Dermis blood vessel endothelial cell (primary cell): ENCODE data around the gene MT3. TPM values are rescaled to one million over a fixed set of nuclear protein-coding genes. Genes with fewer than 3 reads are reported as not detected.

Experiments used
- DNase-seq: peaks from one replicate; pipeline ENCODE4 v3.0.0; 2010
- total RNA-seq: library from RNA; depleted of rRNA; stranded (reverse); fragments of >200 nt; gene quantifications from 2 replicates; pipeline ENCODE4 v1.2.3, GENCODE V29; 2014

Gene MT3
- total RNA-seq: not detected in 2 replicates

DNA sequence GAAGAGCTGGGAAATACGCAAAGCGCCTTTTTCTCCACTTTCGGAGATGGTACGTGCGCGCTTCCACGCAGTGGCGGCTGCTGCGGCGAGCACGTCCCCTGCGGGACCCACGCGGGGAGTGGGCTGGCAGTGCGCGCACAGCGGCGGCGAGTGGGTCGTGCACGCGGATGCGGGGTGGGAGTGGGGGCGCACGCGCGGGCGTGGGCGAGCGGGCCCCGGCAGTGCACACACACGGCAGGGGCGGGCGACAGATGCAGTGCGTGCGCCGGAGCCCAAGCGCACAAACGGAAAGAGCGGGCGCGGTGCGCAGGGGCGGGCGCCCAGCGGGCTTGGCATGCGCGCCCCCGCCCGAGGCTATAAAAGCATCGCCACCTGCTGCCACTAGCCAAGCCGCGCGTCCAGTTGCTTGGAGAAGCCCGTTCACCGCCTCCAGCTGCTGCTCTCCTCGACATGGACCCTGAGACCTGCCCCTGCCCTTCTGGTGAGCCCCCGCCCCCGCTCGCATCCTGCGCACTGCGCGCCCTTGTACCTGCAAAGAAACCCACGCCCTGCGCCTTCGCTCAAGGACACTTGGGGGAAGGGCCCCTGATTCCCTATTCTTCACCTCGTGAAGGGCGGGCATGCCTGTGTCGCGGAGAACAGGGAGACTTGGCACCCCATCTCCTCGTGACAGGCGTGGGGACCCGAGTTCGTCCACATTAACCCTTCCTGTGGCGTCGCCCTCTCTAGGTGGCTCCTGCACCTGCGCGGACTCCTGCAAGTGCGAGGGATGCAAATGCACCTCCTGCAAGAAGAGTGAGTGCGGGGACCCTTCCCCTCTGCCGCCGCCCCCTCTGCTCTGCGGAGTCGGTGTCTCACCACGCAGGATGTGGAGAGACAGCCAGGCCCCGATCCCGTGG, at the start of gene MT3:
Gene MT3, plus strand, starts transcription at position 388 of the 899 bp plus-strand sequence. Its CDS starts 63 bp downstream, at position 451.
- peak; percentile 48 for DNase-seq

DNA sequence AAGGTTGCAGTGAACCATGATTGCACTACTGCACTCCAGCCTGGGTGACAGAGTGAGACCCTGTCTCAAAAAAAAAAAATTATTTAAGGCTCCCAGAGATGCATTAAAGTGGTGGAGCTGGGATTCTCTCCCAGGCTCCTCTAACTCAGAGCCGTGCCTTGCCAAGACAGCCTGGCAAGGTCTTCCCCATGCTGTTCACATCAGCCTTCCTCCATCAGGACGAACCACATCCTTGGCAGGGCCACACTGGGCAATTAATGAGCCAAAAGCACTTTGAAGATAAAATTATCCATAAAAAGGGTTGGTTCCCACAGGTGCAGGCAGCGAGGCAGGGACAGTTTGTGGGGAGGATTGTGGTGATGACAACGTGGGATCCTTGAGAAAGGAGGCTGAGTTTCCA, 49.7 kb upstream of the MT3 start:
- DNase-seq: no peak

DNA sequence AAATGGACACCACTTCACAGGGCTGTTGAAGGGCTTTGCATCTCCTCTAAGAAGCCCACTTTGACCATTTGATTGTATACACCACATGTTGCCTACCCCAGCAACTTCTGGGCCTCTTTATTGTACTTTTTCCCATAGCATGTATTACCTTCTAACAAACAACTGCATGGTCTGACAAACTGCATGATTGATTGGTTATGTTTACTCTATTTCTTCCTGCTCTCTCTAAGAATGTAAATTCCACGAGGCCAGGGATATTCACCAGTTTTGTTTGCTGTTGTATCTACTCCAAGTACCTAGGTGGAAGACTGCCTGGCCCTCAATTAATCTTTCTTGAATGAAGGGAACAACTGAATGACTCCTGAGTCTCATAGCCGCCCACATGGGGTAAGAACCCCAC, 47.3 kb upstream of the MT3 start:
- DNase-seq: no peak

DNA sequence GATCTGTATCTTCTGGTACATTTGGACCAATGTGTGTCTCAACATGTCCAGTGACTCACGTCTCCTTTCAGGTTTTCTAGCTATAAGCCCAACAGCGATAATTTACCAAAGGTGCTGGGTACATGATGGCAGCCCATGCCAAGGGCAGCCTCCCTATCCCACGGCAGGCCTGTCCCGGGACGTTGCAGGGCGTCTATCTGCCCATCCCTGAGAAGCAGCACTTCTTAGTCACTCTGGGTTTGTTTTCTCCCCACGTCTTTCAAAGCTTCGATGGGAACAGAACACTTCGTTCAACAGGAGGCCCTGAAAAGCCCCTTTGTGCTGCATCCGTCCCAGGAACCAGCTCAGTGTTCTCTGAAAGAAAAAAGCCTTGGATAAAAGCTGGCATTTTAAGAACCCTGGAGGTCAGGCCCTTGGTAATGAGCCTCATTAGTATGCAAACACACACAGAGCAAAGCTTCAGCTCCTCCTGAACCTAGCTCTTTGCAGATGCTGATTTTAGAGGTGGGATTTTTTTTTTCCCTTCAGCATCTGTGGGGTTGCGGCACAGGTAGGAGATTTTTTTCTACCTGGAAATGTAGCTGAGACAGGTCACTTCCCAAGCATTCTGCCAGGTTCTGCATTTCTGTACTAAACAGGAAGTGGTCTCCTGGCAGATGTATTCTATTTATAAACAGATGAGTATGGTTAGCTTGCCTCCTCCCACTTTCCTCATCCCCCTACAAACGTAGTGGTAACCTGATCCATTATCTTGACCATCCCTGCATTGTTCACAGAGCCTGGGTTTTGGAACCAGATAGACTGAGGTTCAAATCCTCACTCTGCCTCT, 42.0 kb upstream of the MT3 start:
- peak; percentile 12 for DNase-seq

DNA sequence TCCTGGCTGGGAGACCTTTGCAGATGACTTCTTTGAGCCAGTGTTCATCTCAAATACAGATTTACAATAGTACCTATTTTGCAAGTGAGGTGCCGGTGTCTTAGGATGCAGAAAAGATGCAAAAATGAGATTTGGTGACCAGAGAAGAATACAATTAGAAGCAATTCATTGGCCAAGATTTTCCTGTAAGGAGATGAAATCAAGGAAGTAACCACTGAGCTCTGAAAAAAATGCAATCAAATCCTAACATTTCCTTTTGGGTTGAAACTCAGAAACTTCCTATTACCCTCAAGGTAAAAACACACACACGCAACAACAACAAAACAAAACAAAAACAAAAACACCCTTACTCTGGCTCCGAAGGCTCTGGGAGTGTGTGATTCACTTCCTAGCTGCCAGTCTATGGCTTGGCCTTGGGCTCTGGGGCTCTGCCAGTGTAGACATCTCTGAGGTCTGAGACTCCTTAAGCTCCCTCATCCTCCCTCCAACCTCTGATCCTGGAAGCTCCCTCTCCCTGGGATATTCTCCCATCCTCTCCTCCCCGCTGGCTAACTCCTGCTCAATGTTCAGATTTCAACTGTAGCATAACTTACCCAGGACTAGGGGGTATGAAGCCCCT, 41.3 kb upstream of the MT3 start:
- peak; percentile 9 for DNase-seq

DNA sequence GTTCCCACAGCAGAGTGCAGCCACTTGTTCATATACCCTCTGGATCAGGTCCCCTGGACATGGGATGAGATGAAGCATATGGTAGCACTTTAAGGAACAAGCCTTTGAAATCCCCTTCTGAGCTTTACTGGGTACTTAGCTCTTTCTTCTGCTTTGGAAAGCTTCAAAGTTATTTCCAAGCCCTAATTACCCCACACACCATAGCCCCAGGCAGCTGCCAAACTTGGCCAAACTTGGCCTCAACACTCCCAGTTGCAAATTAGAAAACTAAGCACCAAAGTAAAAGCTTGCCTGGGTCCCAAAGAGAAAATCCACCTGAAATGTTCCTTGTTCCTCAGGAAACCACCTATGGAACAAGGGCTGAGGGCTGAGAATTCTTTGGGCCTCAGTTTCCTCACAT, 40.2 kb upstream of the MT3 start:
- DNase-seq: no peak

DNA sequence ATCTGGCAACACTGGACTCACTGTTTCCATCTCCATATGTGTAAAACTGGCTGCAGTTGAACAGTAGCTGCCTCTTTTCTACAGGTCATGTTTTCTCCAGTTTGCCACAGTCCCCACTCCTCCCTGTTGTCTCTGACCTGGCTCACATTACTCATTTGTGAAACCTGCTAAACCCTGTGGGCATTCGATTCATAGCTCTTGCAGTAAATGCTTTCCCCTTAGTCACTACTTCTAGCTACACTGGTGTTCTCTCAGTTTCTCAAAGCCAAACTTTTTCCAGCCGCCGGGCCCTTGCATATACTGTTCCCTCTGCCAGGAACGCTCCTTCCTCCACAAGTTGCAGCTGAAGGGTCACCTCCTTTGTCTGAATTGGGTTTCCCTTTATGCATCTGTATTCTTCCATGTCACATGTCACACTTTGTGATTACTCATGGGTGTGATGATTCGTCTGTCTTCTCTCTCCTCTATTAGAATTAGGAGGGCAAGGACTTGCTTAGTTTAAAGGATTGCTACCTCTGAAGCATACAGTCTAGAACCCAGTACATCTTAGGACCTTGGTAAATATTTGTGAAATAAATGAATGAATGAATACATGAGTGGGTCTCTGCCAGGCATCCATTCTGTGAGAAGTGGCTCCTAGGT, 39.5 kb upstream of the MT3 start:
- DNase-seq: no peak

DNA sequence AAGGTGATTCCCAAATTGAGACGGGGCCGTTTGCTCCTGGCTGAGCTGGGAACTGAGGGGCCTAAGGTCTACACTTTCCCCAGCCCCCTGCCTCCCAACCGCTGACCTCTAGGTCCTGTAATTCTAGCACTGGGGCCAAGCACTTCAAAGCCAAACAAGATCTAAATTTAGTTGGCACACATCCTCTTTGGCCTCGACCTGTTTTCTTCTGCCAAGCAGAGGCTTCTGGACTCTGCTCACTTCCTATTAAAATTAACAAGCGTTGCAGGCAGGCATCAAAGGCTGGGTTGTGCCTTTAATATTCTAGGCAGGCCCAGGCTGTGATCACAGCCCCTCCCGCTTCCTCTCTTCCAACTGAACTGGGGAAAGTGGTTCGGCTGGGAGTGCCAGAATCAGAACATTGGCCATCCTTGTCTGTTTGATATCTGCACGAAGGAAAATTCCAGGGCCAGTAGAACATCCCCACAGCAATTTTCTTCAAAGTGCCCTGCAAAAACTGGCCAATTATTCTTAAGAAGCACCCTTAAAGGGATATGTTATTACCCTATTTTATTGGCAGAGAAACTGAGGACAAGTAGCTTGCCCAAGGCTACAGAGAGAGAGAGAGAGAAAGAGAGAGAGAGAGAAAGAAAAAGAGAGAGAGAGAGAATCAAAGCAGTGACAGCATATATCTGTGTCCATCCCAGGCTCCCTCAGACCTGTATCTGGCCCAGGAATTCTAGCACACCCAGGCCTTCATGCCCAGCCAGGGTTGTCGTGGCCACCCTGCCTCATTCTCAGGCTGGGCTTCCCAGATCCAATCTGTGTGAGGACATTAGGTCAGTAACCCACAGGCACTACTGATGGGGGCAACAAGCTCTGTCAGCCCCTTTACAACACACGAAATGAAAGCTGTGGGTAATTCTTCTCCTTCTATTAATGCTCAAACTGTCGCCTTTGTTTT, 37.3 kb upstream of the MT3 start:
- DNase-seq: peak; percentile 31

DNA sequence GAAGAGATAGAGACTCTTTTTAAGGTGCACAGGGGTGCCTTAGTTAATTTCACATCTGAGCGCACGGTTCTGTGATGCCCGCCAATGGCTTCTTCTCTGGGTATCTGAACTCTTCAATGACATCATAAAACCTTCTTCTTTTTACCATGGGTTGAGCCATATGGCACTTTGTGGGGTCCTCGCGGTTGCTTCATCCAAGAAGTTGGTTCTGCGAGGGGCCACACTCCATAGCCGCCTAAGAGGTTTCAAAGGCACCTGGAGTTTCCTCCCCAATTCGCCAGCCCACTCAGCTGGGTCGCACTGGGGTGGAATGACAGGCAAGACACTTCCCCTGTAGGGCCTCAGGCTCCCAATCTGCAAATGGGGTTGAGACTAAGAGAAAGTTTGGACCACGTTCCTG, 34.9 kb upstream of the MT3 start:
- no peak for DNase-seq

DNA sequence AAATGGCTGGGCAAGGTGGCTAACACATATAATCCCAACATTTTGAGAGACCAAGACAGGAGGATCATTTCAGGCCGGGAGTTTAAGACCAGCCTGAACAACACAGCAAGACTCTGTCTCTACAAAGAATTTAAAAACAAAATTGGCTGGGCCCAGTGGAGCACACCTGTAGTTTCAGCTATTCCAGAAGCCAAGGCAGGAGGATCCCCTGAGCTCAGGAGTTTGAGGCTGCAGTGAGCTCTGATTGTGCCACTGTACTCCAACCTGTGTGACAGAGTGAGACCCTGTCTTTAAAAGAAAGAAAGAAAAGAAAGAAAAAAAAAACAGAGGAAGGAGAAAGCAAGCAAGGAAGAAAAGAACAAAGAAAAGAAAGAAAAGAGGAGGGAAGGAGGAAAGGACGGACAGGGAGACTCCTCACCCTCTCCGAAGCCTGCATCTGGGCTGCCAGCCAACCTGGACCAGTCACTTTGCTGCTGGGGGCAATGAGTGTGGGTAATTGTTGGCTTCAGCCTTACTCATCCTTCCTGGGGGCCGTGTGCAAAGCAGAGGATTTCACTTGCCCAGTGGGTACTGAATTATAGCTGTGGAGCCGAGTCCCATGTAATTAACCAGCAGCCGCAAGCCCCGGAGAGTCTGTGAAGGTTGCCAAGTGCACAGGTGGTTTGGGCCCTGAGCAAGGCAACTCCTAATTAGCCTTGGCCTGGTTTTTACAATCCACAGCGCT, 31.1 kb upstream of the MT3 start:
- peak; percentile 20 for DNase-seq

DNA sequence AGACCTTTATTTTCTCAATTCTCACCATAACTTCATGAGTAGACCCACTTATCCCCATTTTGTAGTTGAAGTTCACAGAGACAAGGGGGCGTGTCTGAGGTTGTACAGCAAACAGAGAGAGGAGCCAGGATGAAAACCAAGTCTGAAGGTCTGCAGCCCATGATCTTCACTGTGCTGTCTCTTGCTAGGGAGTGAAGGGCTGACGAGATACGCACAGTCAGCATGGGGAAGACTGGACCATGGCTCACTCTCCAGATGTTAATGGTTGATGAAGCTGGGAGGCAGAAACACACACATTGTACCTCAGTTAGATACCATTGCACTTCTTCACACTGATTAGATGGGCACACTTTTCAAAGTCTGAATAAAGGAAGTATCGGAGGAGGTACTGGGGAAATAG, 30.2 kb upstream of the MT3 start:
- no peak for DNase-seq

DNA sequence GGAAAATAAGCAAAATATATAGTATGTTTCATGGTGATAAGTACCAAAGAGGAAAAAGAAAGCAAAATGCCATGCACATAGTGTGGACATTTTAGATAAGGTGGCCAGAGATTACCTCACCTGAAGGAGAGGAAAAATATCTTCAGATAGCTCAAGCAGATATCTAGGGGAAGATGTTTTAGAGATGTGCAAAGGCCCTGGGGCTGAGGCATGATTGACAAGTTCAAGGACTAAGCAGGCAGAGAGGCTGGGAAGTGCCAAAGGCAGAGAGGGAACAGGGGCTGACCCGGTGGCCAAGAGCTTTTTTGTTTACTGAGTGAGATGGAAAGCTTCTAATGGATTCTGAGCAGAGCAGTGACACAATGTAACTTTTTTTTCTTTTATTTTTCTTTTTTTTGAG, 28.9 kb upstream of the MT3 start:
- DNase-seq: no peak

DNA sequence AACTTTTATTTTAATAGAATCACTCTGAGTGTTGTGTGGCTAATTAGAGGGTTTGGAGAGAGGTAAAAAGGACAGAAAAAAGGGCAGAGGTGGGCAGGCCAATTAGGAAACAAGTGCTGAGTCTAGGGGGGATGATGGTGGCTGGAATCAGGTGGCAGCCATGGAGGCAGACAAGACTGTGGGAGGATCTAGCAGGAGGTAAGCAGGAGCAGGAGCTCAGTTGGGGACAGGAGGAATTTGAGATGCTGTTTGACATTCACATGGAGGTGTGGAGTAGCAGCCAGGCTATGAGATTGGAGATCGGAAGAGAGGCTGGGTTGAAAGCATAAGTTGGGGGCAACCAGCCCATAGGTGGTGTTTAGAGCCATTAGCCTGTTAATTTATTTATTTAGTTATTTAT, 28.2 kb upstream of the MT3 start:
- no peak for DNase-seq

DNA sequence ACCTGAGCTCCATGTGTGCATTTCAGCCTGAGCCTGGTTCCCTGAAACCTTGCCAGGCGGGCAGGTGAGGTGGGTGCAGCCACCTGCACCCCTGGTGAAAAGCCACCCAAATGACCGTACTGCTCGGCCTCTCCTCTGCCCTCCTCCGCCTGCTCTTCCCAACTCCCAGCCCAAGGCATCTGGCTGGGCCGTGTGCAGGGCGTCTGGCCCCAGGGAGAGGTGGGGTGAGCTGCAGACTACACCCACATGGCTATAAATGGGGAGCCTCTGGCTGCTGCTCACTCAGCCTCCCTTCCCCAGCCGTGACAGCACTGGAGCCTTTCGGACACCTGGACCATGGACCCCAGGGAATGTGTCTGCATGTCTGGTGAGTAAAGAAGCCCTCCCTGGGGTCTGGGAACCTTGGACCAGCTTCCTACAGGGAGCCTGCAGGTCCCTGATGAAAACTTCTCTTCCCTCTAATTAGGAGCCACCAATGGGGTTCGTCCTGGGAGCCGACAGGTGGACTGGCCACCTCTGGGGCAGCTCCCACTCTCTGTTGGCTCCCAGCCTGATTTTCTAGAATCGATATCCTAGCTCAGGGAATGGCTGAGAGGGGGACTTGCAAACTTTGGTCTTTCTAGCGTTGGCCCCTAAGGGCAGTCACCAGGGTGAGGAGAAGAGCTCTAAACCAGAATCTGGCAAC, 24.4 kb upstream of the MT3 start, which contains the start of gene MT4:
Gene MT4, plus strand, starts transcription at position 281 of the 685 bp plus-strand sequence. Its CDS starts 56 bp downstream, at position 337.
- no peak for DNase-seq

DNA sequence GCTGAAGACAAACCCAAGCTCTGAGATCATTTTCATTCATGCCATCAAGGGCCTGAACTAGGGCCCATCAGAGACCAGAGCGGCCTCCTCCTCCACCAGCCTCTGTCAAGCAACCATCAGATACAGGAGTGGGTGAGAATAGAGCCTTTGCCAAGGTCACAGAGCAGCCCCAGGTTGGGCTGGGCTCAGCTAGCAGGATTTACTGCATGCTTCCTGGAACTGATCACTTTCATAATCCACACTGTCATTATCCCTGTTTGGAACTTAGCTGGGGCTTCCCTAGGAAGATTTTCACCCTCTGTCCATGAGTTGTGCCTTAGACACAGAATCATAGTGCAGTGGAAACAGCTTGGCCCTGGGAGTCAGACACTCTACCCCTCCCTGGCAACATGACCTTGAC, 19.4 kb upstream of the MT3 start:
- DNase-seq: no peak

DNA sequence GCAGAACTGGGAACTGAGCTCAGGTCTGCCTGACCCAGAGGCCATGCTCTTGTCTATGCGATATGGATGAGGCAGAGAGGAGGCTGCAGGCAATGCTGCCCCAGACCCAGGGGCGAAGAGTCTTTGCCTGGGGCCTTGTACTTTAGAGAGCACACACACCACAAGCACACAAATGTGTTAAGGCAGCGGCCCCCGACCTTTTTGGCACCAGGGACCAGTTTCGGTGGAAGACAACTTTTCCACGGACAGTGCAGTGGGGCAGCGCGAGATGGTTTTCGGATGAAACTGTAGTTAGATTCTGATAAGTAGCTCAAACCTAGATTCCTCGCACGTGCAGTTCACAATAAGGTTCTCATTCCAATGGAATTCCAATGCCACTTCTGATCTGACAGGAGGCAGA, 17.8 kb upstream of the MT3 start:
- DNase-seq: no peak

DNA sequence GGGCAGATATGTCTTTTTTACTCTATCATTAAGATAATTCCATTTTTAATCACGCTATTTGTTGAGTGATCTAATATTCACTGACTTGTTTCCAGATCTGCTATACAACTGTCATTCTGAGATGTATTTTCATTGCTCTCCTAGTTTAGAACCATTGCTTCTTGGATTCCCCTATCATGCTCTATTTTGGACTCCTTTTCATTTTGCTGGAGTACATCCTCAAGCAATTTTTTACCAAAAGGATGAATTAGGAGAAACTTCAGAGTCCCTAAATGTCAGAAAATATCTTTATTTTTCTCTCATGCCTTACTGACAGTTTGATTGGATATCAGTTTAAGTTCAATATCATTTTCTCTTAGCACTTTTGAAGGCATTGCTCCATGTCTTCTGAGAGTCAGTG, 14.7 kb upstream of the MT3 start:
- no peak for DNase-seq

DNA sequence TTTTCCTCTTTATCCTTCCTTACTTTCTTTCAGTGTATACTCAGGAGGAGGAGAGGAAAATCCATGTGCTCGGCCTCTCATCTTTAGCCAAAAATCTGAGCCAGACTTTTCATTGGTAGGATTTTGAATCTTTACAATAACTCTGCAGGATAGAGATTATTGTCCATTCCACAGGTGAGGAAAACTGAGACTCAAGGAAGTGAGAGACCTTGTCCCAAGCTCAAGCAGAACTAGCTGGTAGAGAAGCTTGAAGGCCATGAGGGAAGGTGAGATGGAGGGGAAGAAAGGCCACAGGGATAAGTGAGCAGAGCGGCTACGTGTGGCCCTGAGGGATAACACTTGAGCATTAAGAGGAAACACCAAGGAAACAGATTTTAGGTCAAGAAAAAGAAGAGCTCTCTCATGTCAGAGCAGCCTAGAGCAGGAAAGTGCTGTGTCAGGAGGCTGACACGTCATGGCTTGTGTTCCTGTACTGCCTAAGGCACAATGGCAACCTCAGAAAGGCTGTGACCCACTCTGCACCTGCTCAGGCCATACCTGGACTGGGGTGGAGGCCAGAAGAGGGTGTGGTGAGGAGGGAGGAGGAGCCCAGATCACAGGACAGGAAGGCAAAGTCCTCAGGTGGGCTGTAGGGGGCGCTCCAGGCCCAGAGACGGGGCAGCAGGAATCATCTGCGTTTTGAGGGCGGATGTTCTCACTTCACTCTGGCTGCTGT, 12.6 kb upstream of the MT3 start:
- peak; percentile 74 for DNase-seq

DNA sequence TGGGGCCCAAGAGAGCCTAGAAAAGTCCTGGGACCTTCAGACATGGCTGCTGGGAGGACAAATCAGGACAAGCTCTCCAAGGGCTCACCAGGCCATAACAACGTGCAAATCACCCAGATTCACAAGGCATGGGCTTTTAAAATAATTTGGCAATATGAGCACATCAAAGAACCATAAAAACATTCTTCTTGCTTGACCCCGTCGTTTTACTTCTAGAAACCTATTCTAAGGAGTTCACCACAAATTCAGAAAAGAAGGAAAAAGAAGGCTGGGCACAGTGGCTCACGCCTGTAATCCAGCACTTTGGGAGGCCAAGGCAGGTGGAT, 12.1 kb upstream of the MT3 start:
- DNase-seq: no peak
